ENCODE data around the gene ATXN10.

DNA sequence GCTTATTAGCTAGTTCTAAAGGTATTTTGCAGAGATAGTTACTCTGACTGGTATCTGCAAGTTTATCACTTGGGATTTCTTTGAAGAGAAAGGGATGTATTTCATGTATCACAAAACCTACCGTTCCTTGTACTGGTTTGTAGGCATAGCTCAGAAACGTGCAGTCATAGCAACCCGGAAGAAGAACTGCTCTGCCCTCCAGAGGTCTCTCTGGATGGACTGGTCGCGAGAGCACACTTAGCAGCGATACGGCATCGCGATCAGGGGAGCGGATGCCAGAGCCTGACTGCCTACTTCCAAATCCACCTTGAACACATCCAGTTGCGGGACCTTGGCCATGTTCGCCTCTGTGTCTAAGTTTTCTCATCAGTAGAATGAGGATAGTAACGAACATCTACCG, 162.0 kb downstream of the ATXN10 start:
- TF ChIP-seq, protein P1, sequence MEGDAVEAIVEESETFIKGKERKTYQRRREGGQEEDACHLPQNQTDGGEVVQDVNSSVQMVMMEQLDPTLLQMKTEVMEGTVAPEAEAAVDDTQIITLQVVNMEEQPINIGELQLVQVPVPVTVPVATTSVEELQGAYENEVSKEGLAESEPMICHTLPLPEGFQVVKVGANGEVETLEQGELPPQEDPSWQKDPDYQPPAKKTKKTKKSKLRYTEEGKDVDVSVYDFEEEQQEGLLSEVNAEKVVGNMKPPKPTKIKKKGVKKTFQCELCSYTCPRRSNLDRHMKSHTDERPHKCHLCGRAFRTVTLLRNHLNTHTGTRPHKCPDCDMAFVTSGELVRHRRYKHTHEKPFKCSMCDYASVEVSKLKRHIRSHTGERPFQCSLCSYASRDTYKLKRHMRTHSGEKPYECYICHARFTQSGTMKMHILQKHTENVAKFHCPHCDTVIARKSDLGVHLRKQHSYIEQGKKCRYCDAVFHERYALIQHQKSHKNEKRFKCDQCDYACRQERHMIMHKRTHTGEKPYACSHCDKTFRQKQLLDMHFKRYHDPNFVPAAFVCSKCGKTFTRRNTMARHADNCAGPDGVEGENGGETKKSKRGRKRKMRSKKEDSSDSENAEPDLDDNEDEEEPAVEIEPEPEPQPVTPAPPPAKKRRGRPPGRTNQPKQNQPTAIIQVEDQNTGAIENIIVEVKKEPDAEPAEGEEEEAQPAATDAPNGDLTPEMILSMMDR (conservative IDR thresholded peaks at IDR 0.05; ENCODE audit: low read length): no peak
- TF ChIP-seq EZH2phosphoT487 (IDR thresholded peaks at IDR 0.05; ENCODE audit: borderline replicate concordance): no peak
